SK-N-SH (cell line): ENCODE results near the gene CCDC154. TPM values are rescaled to one million over a fixed set of nuclear protein-coding genes. Genes with fewer than 3 reads are reported as not detected.

Source experiments
- CTCF ChIA-PET: fragments of 300-600, 350-600 bp; formaldehyde crosslinking; extraction: SDS; loops from one replicate; lab custom pipeline; 2021; lab: Yijun Ruan, JAX
- POLR2A ChIA-PET: fragments of 350-600 bp; sonication (Branson Sonifier 250); formaldehyde crosslinking; extraction: SDS; loops from one replicate; lab custom pipeline; 2020; ENCODE audit warnings: antibody characterized with exemption, inconsistent platforms; lab: Yijun Ruan, JAX
- DNase-seq: peaks from one replicate; pipeline ENCODE4 v3.0.0; 2012
- H2AFZ ChIP-seq: fragments of 200-600 bp; sonication (generic); 2 replicates; pipeline ENCODE4 v1.8.1; 2016; ENCODE audit warnings: antibody characterized with exemption, mild to moderate bottlenecking, low read depth
- H3F3A ChIP-seq: fragments of 200-600 bp; sonication (generic); replicated peaks from 2 replicates; pipeline ENCODE3; 2016; ENCODE audit warnings: antibody characterized with exemption, mild to moderate bottlenecking; ENCODE audit not compliant: insufficient read depth
- H3K27ac ChIP-seq, 2 experiments: fragments of 200-500 bp in 1 of 2; fragments of 200-600 bp in 1 of 2; sonication (Bioruptor generic) in 1 of 2; sonication (generic), shearing (Covaris generic) in 1 of 2; 2 replicates each; pipeline versions ENCODE4 v1.5.1 to v1.6.1; 2014 to 2016; ENCODE audit warnings: low read depth in 2 of 2, inconsistent platforms in 1 of 2, low read length in 1 of 2, mild to moderate bottlenecking in 1 of 2, mixed read lengths in 1 of 2
- H3K27me3 ChIP-seq: fragments of 200-600 bp; sonication (generic), shearing (Covaris generic); 2 replicates; pipeline ENCODE4 v1.6.1; 2016; ENCODE audit warnings: mixed run types; ENCODE audit not compliant: insufficient read depth
- H3K36me3 ChIP-seq, 2 experiments: fragments of 200-500 bp in 1 of 2; fragments of 200-600 bp in 1 of 2; sonication (Bioruptor generic) in 1 of 2; sonication (generic) in 1 of 2; replicated peaks in 1 of 2; 2 replicates each; pipeline versions ENCODE3 to v1.5.1; 2014 to 2016; ENCODE audit warnings: low read length in 1 of 2, mild to moderate bottlenecking in 1 of 2; ENCODE audit not compliant: insufficient read depth in 2 of 2, control insufficient read depth in 1 of 2
- H3K4me1 ChIP-seq, 2 experiments: fragments of 200-500 bp in 1 of 2; fragments of 200-600 bp in 1 of 2; sonication (Bioruptor generic) in 1 of 2; sonication (generic), shearing (Covaris generic) in 1 of 2; 2 replicates each; pipeline versions ENCODE4 v1.5.1 to v1.6.1; 2014 to 2016; ENCODE audit warnings: low read depth in 1 of 2, low read length in 1 of 2, mixed run types in 1 of 2; ENCODE audit not compliant: insufficient read depth in 2 of 2, control insufficient read depth in 1 of 2
- H3K4me2 ChIP-seq: fragments of 200-600 bp; sonication (generic), shearing (Covaris generic); 2 replicates; pipeline ENCODE4 v1.6.1; 2017; ENCODE audit warnings: mixed run types
- H3K4me3 ChIP-seq, 2 experiments: fragments of 200-500 bp in 1 of 2; fragments of 200-600 bp in 1 of 2; sonication (Bioruptor generic) in 1 of 2; sonication (generic), shearing (Covaris generic) in 1 of 2; 2 replicates each; pipeline versions ENCODE4 v1.5.1 to v1.8.1; 2014 to 2016; ENCODE audit warnings: low read depth in 2 of 2, inconsistent platforms in 1 of 2, low read length in 1 of 2, mild to moderate bottlenecking in 1 of 2, mixed read lengths in 1 of 2, moderate library complexity in 1 of 2
- H3K79me2 ChIP-seq: fragments of 200-600 bp; sonication (generic); 2 replicates; pipeline ENCODE4 v1.8.1; 2017; ENCODE audit warnings: mild to moderate bottlenecking; ENCODE audit not compliant: insufficient read depth
- H3K9ac ChIP-seq: fragments of 200-600 bp; sonication (generic); 2 replicates; pipeline ENCODE4 v1.6.1; 2017; ENCODE audit warnings: mixed run types
- H3K9me2 ChIP-seq: fragments of 200-600 bp; sonication (generic); 2 replicates; pipeline ENCODE4 v1.6.1; 2017; ENCODE audit warnings: mixed run types
- H3K9me3 ChIP-seq: fragments of 200-600 bp; sonication (generic); 2 replicates; pipeline ENCODE4 v1.6.1; 2017; ENCODE audit warnings: mixed run types, mild to moderate bottlenecking, moderate library complexity
- H4K20me1 ChIP-seq: fragments of 200-600 bp; sonication (generic); 2 replicates; pipeline ENCODE4 v1.6.1; 2017; ENCODE audit warnings: mild to moderate bottlenecking, mixed run types; ENCODE audit not compliant: insufficient read depth
- CHD2 ChIP-seq: fragments of 150-350 bp; IDR thresholded peaks from 2 replicates; pipeline ENCODE4 v1.6.1; 2018; ENCODE audit warnings: low read length; ENCODE audit not compliant: partially characterized antibody
- EP300 ChIP-seq, 2 experiments: IDR thresholded peaks; 2 replicates each; pipeline versions ENCODE4 v1.4.0 to v1.6.1; 2012; ENCODE audit warnings: borderline replicate concordance in 1 of 2, low read depth in 1 of 2, low read length in 1 of 2
- EZH2phosphoT487 ChIP-seq: fragments of 200-600 bp; sonication (generic); IDR thresholded peaks from 2 replicates; pipeline ENCODE4 v1.6.1; 2017; ENCODE audit warnings: low read depth, mixed run types, mild to moderate bottlenecking, antibody characterized with exemption, moderate library complexity, borderline replicate concordance
- FOSL2 ChIP-seq: IDR thresholded peaks from 2 replicates; pipeline ENCODE4 v1.4.0; 2012; ENCODE audit warnings: low read depth, mild to moderate bottlenecking, moderate library complexity, borderline replicate concordance
- GATA2 ChIP-seq: sonication (generic); formaldehyde crosslinking; IDR thresholded peaks from 2 replicates; pipeline ENCODE4 v1.5.0; 2020; ENCODE audit warnings: mild to moderate bottlenecking, missing genetic modification reagents
- MEF2A ChIP-seq: IDR thresholded peaks from 2 replicates; pipeline ENCODE4 v1.4.0; 2012; ENCODE audit warnings: low read depth, borderline replicate concordance
- NRF1 ChIP-seq: IDR thresholded peaks from 2 replicates; pipeline ENCODE4 v1.6.1; 2012; ENCODE audit warnings: low read depth, mild to moderate bottlenecking, low read length
- PBX3 ChIP-seq: IDR thresholded peaks from 2 replicates; pipeline ENCODE4; 2012
- POLR2AphosphoS5 ChIP-seq: IDR thresholded peaks from 2 replicates; pipeline ENCODE4 v1.6.1; 2012; ENCODE audit warnings: low read depth, low read length
- RAD21 ChIP-seq: IDR thresholded peaks from 2 replicates; pipeline ENCODE4 v1.6.1; 2012; ENCODE audit warnings: mild to moderate bottlenecking, low read length
- SIN3A ChIP-seq: IDR thresholded peaks from 2 replicates; pipeline ENCODE4 v1.6.1; 2012; ENCODE audit warnings: low read depth, mild to moderate bottlenecking, low read length, moderate library complexity, borderline replicate concordance
- TEAD4 ChIP-seq: IDR thresholded peaks from 2 replicates; pipeline ENCODE4 v1.4.0; 2012; ENCODE audit warnings: mild to moderate bottlenecking, borderline replicate concordance; ENCODE audit not compliant: insufficient read depth
- USF1 ChIP-seq: IDR thresholded peaks from 2 replicates; pipeline ENCODE4 v1.4.0; 2012; ENCODE audit warnings: low read depth, borderline replicate concordance
- USF2 ChIP-seq: fragments of 150-350 bp; IDR thresholded peaks from 2 replicates; pipeline ENCODE4 v1.6.1; 2017; ENCODE audit warnings: antibody characterized with exemption, low read length, low read depth, borderline replicate concordance
- ZBTB33 ChIP-seq: IDR thresholded peaks from 2 replicates; pipeline ENCODE4 v1.4.0; 2012; ENCODE audit warnings: low read depth, borderline replicate concordance
- WGBS: methylation state at CpG from one replicate; pipeline ENCODE4 v1.1.6; 2017; ENCODE audit warnings: low lambda C conversion rate; 5-methylcytosine and 5-hydroxymethylcytosine counted together
- polyA plus RNA-seq, 3 experiments: library from polyadenylated mRNA; depleted of rRNA; stranded (reverse); fragments of >200 nt; gene quantifications; 2 replicates each; pipeline ENCODE4 v1.2.3, GENCODE V29; 2012

The CCDC154 gene
- polyA plus RNA-seq, 1 of the 3 experiments (the other 2 are of a cell fraction) = 0.35 TPM

GRCh38 chr16:1450218-1450617 lies 5.9 kb upstream of the CCDC154 start:
- no peaks in the 10 kb centered on the region for H3K9me2 ChIP-seq
- 96% methylated on average over 26 of the region's 29 CpGs for WGBS
- H3F3A ChIP-seq = no peaks in the 10 kb centered on the region
- no peak overlapping the region for H2AFZ ChIP-seq
- no peak for DNase-seq
- no peaks in the 10 kb centered on the region for H4K20me1 ChIP-seq
- peaks cover 0 to 35% of the 10 kb centered on the region in 2 experiments for H3K36me3 ChIP-seq
- ChIA-PET POLR2A (no interaction called here), CTCF (no interaction called here)
- H3K4me2 ChIP-seq = no peak overlapping the region
- H3K4me3 ChIP-seq = no peak overlapping the region
- H3K79me2 ChIP-seq = no peaks in the 10 kb centered on the region
- no peak overlapping the region for H3K9ac ChIP-seq
- H3K4me1 ChIP-seq = no peaks in the 10 kb centered on the region
- no peak for TF ChIP-seq EZH2phosphoT487
- no peak for TF ChIP-seq NRF1
- no peak for TF ChIP-seq RAD21
- TF ChIP-seq CHD2 = no peak
- TF ChIP-seq USF2 = no peak
- no peak for TF ChIP-seq POLR2AphosphoS5
- TF ChIP-seq GATA2 (CRISPR knock-in tag) = no peak
- TF ChIP-seq MEF2A = no peak
- no peak for TF ChIP-seq SIN3A
- TF ChIP-seq ZBTB33 = no peak
- no peak for TF ChIP-seq TEAD4
- no peak for TF ChIP-seq EP300 (IDR thresholded peaks at IDR 0.05; ENCODE audit: borderline replicate concordance in 1 of 2, low read depth in 1 of 2, low read length in 1 of 2)
- no peak for TF ChIP-seq PBX3
- no peak for TF ChIP-seq USF1
- no peak for TF ChIP-seq FOSL2
- no peaks in the 10 kb centered on the region for H3K9me3 ChIP-seq
- no peaks in the 10 kb centered on the region for H3K27me3 ChIP-seq
- H3K27ac ChIP-seq = no peak overlapping the region
